Measurements from ENCODE around the gene PIK3C3.

PIK3C3 gene

GRCh38 chr18:41922841-41923240 lies 32.2 kb upstream of the PIK3C3 start:
- H3K4me3 ChIP-seq (ENCODE audit: low read length): no peak overlapping the region
- TF ChIP-seq, protein P1, sequence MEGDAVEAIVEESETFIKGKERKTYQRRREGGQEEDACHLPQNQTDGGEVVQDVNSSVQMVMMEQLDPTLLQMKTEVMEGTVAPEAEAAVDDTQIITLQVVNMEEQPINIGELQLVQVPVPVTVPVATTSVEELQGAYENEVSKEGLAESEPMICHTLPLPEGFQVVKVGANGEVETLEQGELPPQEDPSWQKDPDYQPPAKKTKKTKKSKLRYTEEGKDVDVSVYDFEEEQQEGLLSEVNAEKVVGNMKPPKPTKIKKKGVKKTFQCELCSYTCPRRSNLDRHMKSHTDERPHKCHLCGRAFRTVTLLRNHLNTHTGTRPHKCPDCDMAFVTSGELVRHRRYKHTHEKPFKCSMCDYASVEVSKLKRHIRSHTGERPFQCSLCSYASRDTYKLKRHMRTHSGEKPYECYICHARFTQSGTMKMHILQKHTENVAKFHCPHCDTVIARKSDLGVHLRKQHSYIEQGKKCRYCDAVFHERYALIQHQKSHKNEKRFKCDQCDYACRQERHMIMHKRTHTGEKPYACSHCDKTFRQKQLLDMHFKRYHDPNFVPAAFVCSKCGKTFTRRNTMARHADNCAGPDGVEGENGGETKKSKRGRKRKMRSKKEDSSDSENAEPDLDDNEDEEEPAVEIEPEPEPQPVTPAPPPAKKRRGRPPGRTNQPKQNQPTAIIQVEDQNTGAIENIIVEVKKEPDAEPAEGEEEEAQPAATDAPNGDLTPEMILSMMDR (conservative IDR thresholded peaks at IDR 0.05; ENCODE audit: low read length): no peak
- DNase-seq (ENCODE audit: low read depth): no peak

- DNase-seq (ENCODE audit: low read depth): no peak
- H3K4me3 ChIP-seq (ENCODE audit: low read length): no peak overlapping the region
- TF ChIP-seq, protein P1 (conservative IDR thresholded peaks at IDR 0.05; ENCODE audit: low read length): no peak
Observed at GRCh38 chr18:41923446-41923845, 31.6 kb upstream of the PIK3C3 start.

DNA sequence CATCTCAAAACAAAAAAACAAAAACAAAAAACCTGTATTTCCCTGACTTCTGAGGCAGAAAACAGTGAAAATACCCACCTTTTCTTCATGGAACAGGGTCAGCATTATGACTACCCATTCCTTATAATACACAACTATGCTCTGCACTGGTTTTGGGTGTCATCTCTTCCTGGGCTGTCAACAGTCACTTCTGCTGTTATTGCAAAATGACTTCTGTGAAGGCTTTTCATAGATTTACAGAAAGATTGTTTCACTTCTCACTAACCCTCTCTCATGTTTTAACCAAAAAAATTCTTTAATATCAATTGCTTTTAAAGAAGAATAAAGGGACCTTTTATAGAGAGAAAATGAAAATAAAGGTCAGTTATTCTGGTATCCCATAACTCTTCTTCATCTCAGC lies 26.5 kb upstream of the PIK3C3 start:
- TF ChIP-seq, protein P1 (conservative IDR thresholded peaks at IDR 0.05; ENCODE audit: low read length): no peak
- no peak overlapping the region for H3K4me3 ChIP-seq (ENCODE audit: low read length)
- no peak for DNase-seq (ENCODE audit: low read depth)

DNA sequence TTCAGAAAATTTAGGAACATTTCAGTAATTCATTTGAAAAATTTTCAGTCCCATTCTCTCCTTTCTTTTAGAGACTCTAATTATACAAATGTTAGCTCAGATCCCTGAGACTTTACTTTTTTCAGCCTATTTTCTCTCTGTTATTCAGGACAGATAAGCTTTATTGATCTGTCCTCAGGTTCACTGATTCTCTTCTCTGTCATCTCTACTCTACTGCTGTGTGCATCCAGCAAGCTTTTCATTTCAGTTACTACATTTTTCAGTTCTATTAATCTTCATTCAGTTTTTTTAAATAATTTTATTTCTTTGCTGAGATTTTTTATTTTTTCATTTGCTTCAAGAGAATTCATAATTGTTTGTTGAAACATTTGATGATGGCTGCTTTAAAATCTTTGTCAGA lies 22.1 kb upstream of the PIK3C3 start:
- H3K4me3 ChIP-seq (ENCODE audit: low read length): no peak overlapping the region
- TF ChIP-seq, protein P1 (conservative IDR thresholded peaks at IDR 0.05; ENCODE audit: low read length): no peak
- no peak for DNase-seq (ENCODE audit: low read depth)

DNA sequence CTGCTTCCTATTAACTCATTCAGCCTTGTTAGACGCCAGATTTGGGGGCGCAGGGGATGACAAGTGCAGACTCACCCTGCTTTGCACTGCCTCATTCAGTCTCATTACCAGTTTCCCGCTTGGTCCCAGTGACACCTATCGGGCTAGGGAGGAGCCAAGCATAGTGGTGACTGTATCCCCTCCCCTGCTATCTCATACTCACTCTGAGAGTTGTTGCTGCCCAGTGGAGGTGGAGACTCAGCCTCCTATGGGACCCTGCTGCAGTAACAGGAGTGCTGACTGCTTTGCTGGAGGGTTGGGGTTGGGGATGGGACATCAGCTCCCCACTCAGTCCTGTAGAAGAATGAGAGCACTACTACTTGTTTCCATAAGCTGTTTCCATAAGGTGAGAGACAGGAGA lies 21.3 kb upstream of the PIK3C3 start:
- DNase-seq (ENCODE audit: low read depth): no peak
- TF ChIP-seq, protein P1 (conservative IDR thresholded peaks at IDR 0.05; ENCODE audit: low read length): no peak
- no peak overlapping the region for H3K4me3 ChIP-seq (ENCODE audit: low read length)

DNA sequence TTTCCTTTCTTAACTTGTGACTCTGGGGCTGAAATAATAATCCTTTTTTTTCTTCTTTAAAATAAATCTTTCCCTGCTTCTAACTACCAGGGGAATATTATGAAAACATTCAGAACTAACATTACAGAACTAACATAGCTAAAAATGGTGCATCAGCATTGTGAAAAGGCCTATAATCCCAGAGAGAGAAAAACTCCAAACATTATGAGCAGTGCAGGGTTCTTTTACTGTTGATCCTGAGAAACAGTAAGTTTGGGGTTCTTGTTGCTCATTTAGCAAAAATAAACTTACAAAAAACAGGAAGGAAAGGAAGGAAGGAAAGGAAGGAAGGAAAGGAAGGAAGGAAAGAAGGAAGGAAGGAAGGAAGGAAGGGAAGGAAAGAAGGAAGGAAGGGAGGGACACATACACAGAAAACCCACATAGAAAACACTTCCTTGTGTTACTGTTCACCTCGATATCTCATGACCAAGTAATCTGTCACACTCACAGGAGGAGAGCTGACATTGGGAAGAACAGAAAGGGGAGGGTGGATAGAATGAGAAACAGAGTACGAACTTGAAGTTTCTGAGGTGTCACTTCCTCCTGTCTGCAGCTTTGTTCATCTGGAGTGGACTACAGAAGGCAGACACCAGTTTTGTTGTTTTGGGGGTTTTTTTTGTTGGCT lies 18.4 kb upstream of the PIK3C3 start:
- TF ChIP-seq, protein P1 (conservative IDR thresholded peaks at IDR 0.05; ENCODE audit: low read length): no peak
- no peak for DNase-seq (ENCODE audit: low read depth)
- H3K4me3 ChIP-seq (ENCODE audit: low read length): no peak overlapping the region

DNA sequence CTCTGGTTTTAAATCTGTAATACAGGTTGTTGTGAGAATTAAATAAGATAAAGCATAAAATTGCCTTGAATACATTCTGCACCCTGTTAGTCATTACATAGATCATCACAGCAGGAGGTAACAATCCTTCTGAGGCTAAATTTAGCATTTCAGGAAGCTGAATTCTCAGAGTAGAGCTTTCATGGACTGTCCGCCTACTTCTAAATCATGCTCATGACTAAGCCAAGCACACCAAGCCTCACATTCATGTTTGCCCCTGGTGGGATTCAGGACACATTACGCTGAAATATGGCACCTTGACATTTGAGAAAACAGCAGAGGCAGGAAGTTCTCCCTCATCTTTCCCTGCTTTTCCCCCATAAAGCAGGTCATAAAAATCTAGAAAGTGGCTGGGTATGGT lies 16.6 kb upstream of the PIK3C3 start:
- no peak overlapping the region for H3K4me3 ChIP-seq (ENCODE audit: low read length)
- TF ChIP-seq, protein P1 (conservative IDR thresholded peaks at IDR 0.05; ENCODE audit: low read length): peak; percentile 51
- peak; percentile 91 for DNase-seq (ENCODE audit: low read depth)
